Ishikawa (cell line): ENCODE measurements around the gene COL27A1.

ENCODE experiments used
- CEBPB ChIP-seq: IDR thresholded peaks from 2 replicates; pipeline ENCODE4 v1.6.1; 2012
- CREB1 ChIP-seq: IDR thresholded peaks from 2 replicates; pipeline ENCODE4 v1.6.1; 2012; ENCODE audit warnings: low read depth
- EGR1 ChIP-seq: IDR thresholded peaks from 2 replicates; pipeline ENCODE4 v1.6.1; 2012
- EP300 ChIP-seq: IDR thresholded peaks from 2 replicates; pipeline ENCODE4 v1.6.1; 2012; ENCODE audit warnings: borderline replicate concordance
- FOXM1 ChIP-seq: IDR thresholded peaks from 2 replicates; pipeline ENCODE4 v1.6.1; 2012; ENCODE audit warnings: low read depth, borderline replicate concordance
- MAX ChIP-seq: IDR thresholded peaks from 2 replicates; pipeline ENCODE4 v1.6.1; 2012
- NFIC ChIP-seq: IDR thresholded peaks from 2 replicates; pipeline ENCODE4 v1.6.1; 2012
- RAD21 ChIP-seq: IDR thresholded peaks from 2 replicates; pipeline ENCODE4 v1.6.1; 2012; ENCODE audit warnings: low read depth
- REST ChIP-seq: IDR thresholded peaks from 2 replicates; pipeline ENCODE4 v1.6.1; 2012; ENCODE audit warnings: low read depth, mild to moderate bottlenecking
- TAF1 ChIP-seq: IDR thresholded peaks from 2 replicates; pipeline ENCODE4 v1.6.1; 2012; ENCODE audit warnings: low read depth, mild to moderate bottlenecking
- TEAD4 ChIP-seq: IDR thresholded peaks from 2 replicates; pipeline ENCODE4 v1.6.1; 2012
- YY1 ChIP-seq: IDR thresholded peaks from 2 replicates; pipeline ENCODE4 v1.6.1; 2012; ENCODE audit warnings: low read depth
- ZBTB7A ChIP-seq: IDR thresholded peaks from 2 replicates; pipeline ENCODE4 v1.6.1; 2012; ENCODE audit warnings: low read depth

- TF ChIP-seq RAD21: no peak
- no peak for TF ChIP-seq EP300
- no peak for TF ChIP-seq ZBTB7A
- no peak for TF ChIP-seq REST
- TF ChIP-seq CREB1: no peak
- TF ChIP-seq CEBPB: no peak
- TF ChIP-seq YY1: no peak
- TF ChIP-seq TAF1: no peak
- no peak for TF ChIP-seq TEAD4
- no peak for TF ChIP-seq NFIC
- TF ChIP-seq MAX: no peak
- no peak for TF ChIP-seq EGR1
- no peak for TF ChIP-seq FOXM1
These were observed 19.8 kb downstream of the COL27A1 start for GRCh38 chr9:114174876-114175771.
